GM23338 (cell line): ENCODE data around the gene GPC6. TPM values are rescaled to one million over a fixed set of nuclear protein-coding genes. Genes with fewer than 3 reads are reported as not detected.

ENCODE experiments used
- ATAC-seq: fragments of 200-7000 bp; cut with Tn5 transposase; 3 replicates; pipeline ENCODE4 v1.9.1; 2020
- DNase-seq: peaks from one replicate; pipeline ENCODE4 v3.0.0-alpha.2; 2015; ENCODE audit warnings: low spot score
- H2AFZ ChIP-seq: fragments of 200-600 bp; sonication (generic); 2 replicates; pipeline ENCODE4 v1.8.0; 2016; ENCODE audit warnings: antibody characterized with exemption, mild to moderate bottlenecking, moderate library complexity
- H3F3A ChIP-seq: fragments of 200-600 bp; sonication (generic); replicated peaks from 2 replicates; pipeline ENCODE4 v1.8.0; 2017; ENCODE audit warnings: antibody characterized with exemption, mixed run types, low read depth
- H3K27ac ChIP-seq: fragments of 200-600 bp; sonication (generic); 2 replicates; pipeline ENCODE4 v1.6.1; 2016; ENCODE audit warnings: low read depth
- H3K27me3 ChIP-seq: fragments of 200-600 bp; sonication (generic); 2 replicates; pipeline ENCODE4 v1.8.0; 2016; ENCODE audit warnings: mild to moderate bottlenecking, mixed run types, moderate library complexity; ENCODE audit not compliant: insufficient read depth
- H3K36me3 ChIP-seq: fragments of 200-600 bp; sonication (generic); 2 replicates; pipeline ENCODE4 v1.8.0; 2016; ENCODE audit warnings: mild to moderate bottlenecking; ENCODE audit not compliant: insufficient read depth
- H3K4me1 ChIP-seq: fragments of 200-600 bp; sonication (generic); 2 replicates; pipeline ENCODE4 v1.8.0; 2016; ENCODE audit warnings: mild to moderate bottlenecking, moderate library complexity; ENCODE audit not compliant: insufficient read depth
- H3K4me2 ChIP-seq: fragments of 200-600 bp; sonication (generic); 2 replicates; pipeline ENCODE4 v1.7.1; 2017; ENCODE audit warnings: mixed run types
- H3K4me3 ChIP-seq: fragments of 200-600 bp; sonication (generic); 2 replicates; pipeline ENCODE4 v1.6.1; 2016; ENCODE audit warnings: mixed run types
- H3K79me2 ChIP-seq: fragments of 200-600 bp; sonication (generic); replicated peaks from 2 replicates; pipeline ENCODE4 v1.8.0; 2017; ENCODE audit warnings: mild to moderate bottlenecking; ENCODE audit not compliant: insufficient read depth
- H3K9me2 ChIP-seq: fragments of 200-600 bp; sonication (generic); 2 replicates; pipeline ENCODE4 v1.8.0; 2017; ENCODE audit not compliant: insufficient read depth
- H4K20me1 ChIP-seq: fragments of 200-600 bp; sonication (generic); replicated peaks from 2 replicates; pipeline ENCODE4 v1.8.0; 2017; ENCODE audit warnings: mild to moderate bottlenecking; ENCODE audit not compliant: insufficient read depth
- H3K27ac Mint-ChIP-seq: 2 replicates; pipeline ENCODE4 v1.8.0; 2020; ENCODE audit warnings: inconsistent platforms, mild to moderate bottlenecking, moderate library complexity, mixed read lengths
- H3K27me3 Mint-ChIP-seq: 3 replicates; pipeline ENCODE4 v1.8.0; 2022; ENCODE audit warnings: low read depth, mild to moderate bottlenecking, moderate library complexity, mixed read lengths, inconsistent platforms; ENCODE audit not compliant: insufficient read depth, poor library complexity
- H3K36me3 Mint-ChIP-seq: 3 replicates; pipeline ENCODE4 v1.8.0; 2021; ENCODE audit warnings: low read depth, mild to moderate bottlenecking, inconsistent platforms, moderate library complexity, mixed read lengths
- H3K4me1 Mint-ChIP-seq: 3 replicates; pipeline ENCODE4 v1.8.0; 2020; ENCODE audit warnings: mild to moderate bottlenecking, inconsistent platforms, mixed read lengths
- H3K4me3 Mint-ChIP-seq: 3 replicates; pipeline ENCODE4 v1.8.0; 2021; ENCODE audit warnings: moderate library complexity, mild to moderate bottlenecking, inconsistent platforms, mixed read lengths
- H3K9me3 Mint-ChIP-seq: 3 replicates; pipeline ENCODE4 v1.8.0; 2020; ENCODE audit warnings: moderate library complexity, mild to moderate bottlenecking, inconsistent platforms, mixed read lengths
- CREB1 ChIP-seq: fragments of 250-450 bp; sonication (Bioruptor Pico); IDR thresholded peaks from 2 replicates; pipeline ENCODE4 v1.5.0; 2020; ENCODE audit warnings: low read depth, mild to moderate bottlenecking, moderate library complexity
- CTCF ChIP-seq, 2 experiments: fragments of 200-600 bp in 1 of 2; sonication (generic) in 1 of 2; conservative IDR thresholded peaks; 2 replicates each; pipeline versions ENCODE4 v1.5.1 to v1.6.1; 2016 to 2017; ENCODE audit warnings: antibody characterized with exemption in 2 of 2, low read depth in 2 of 2, mild to moderate bottlenecking in 2 of 2, moderate library complexity in 1 of 2
- ETS1 ChIP-seq: IDR thresholded peaks from 2 replicates; pipeline ENCODE4 v1.6.1; 2016; ENCODE audit warnings: antibody characterized with exemption
- EZH2 ChIP-seq: fragments of 200-600 bp; sonication (generic); IDR thresholded peaks from one replicate; pipeline ENCODE4 v1.8.0; 2017; ENCODE audit warnings: antibody characterized with exemption, mild to moderate bottlenecking, low read depth; ENCODE audit not compliant: unreplicated experiment
- EZH2phosphoT487 ChIP-seq: fragments of 200-600 bp; sonication (generic); IDR thresholded peaks from one replicate; pipeline ENCODE4 v1.8.1; 2018; ENCODE audit warnings: antibody characterized with exemption; ENCODE audit not compliant: unreplicated experiment
- JUNB ChIP-seq: IDR thresholded peaks from one replicate; pipeline ENCODE4 v1.6.1; 2016; ENCODE audit warnings: antibody characterized with exemption; ENCODE audit not compliant: unreplicated experiment
- NANOG ChIP-seq: IDR thresholded peaks from 2 replicates; pipeline ENCODE4 v1.6.1; 2016; ENCODE audit warnings: antibody characterized with exemption, borderline replicate concordance
- POLR2AphosphoS5 ChIP-seq: IDR thresholded peaks from 2 replicates; pipeline ENCODE4 v1.6.1; 2016; ENCODE audit warnings: antibody characterized with exemption, low read depth
- REST ChIP-seq: IDR thresholded peaks from one replicate; pipeline ENCODE4 v1.6.1; 2018; ENCODE audit warnings: antibody characterized with exemption; ENCODE audit not compliant: unreplicated experiment
- STAT1 ChIP-seq: IDR thresholded peaks from one replicate; pipeline ENCODE4 v1.6.1; 2016; ENCODE audit warnings: antibody characterized with exemption; ENCODE audit not compliant: unreplicated experiment
- ZNF114 ChIP-seq: fragments of 250-450 bp; sonication (Bioruptor Pico); IDR thresholded peaks from 2 replicates; pipeline ENCODE4 v1.5.0; 2020; ENCODE audit warnings: mild to moderate bottlenecking, moderate library complexity
- ZNF331 ChIP-seq: fragments of 250-450 bp; sonication (Bioruptor Pico); IDR thresholded peaks from 2 replicates; pipeline ENCODE4 v1.5.0; 2020; ENCODE audit warnings: low read depth, mild to moderate bottlenecking, moderate library complexity
- ZNF462 ChIP-seq: fragments of 250-450 bp; sonication (Bioruptor Pico); IDR thresholded peaks from 2 replicates; pipeline ENCODE4 v1.5.0; 2020; ENCODE audit warnings: mild to moderate bottlenecking, moderate library complexity
- polyA plus RNA-seq: library from polyadenylated mRNA; unstranded; fragments of >200 nt; fragmentation: Nextera tagmentation; extraction: Ambion mirVana; gene quantifications from 2 replicates; pipeline ENCODE4 v1.2.1, GENCODE V29; 2016
- total RNA-seq: library from RNA; depleted of rRNA; stranded (reverse); fragments of >200 nt; shearing (Covaris generic); gene quantifications from 2 replicates; pipeline ENCODE4 v1.2.3, GENCODE V29; 2014

GPC6 gene
- total and polyA plus RNA-seq, 2 experiments from 2014 or later: 6.4 to 28.6 TPM

GRCh38 chr13:94353167-94353710, 1126.6 kb downstream of the GPC6 start:
- Mint-ChIP-seq H3K4me1 (peaks cover 5% of the 10 kb centered on the region), H3K36me3 (no peaks in the 10 kb centered on the region), H3K27me3 (no peaks in the 10 kb centered on the region), H3K27ac (no peak overlapping the region), H3K4me3 (no peak overlapping the region), H3K9me3 (no peaks in the 10 kb centered on the region; the same call in 2 of the 3 replicates)
- H4K20me1 ChIP-seq: no peaks in the 10 kb centered on the region; the same call in 1 of the 2 replicates
- no peak overlapping the region for H3K27ac ChIP-seq
- no peaks in the 10 kb centered on the region for H3K36me3 ChIP-seq
- DNase-seq: no peak
- no peaks in the 10 kb centered on the region for H3K27me3 ChIP-seq
- H3K4me2 ChIP-seq: no peak overlapping the region
- H3K9me2 ChIP-seq: peaks cover 9% of the 10 kb centered on the region
- ATAC-seq: no peak
- TF ChIP-seq EZH2phosphoT487: no peak
- no peak for TF ChIP-seq ZNF331
- no peak for TF ChIP-seq EZH2
- no peak for TF ChIP-seq CREB1 (CRISPR knock-in tag)
- no peak for TF ChIP-seq JUNB
- no peak for TF ChIP-seq CTCF (conservative IDR thresholded peaks at IDR 0.05; ENCODE audit: low read depth in 2 of 2)
- no peak for TF ChIP-seq ZNF462 (CRISPR knock-in tag)
- TF ChIP-seq REST: no peak
- TF ChIP-seq ZNF114 (CRISPR knock-in tag): no peak
- no peak for TF ChIP-seq POLR2AphosphoS5
- TF ChIP-seq STAT1: no peak
- no peak for TF ChIP-seq ETS1
- TF ChIP-seq NANOG: no peak
- no peaks in the 10 kb centered on the region for H3F3A ChIP-seq
- no peak overlapping the region for H3K4me3 ChIP-seq
- H3K4me1 ChIP-seq: no peaks in the 10 kb centered on the region
- no peaks in the 10 kb centered on the region for H3K79me2 ChIP-seq
- no peak overlapping the region for H2AFZ ChIP-seq
